HS-27A (cell line): ENCODE results near the gene LHX6.

ENCODE experiments used
- DNase-seq: peaks from one replicate; pipeline ENCODE4 v3.0.0-alpha.2; 2012; ENCODE audit warnings: low read depth, missing footprints

The LHX6 gene

DNA sequence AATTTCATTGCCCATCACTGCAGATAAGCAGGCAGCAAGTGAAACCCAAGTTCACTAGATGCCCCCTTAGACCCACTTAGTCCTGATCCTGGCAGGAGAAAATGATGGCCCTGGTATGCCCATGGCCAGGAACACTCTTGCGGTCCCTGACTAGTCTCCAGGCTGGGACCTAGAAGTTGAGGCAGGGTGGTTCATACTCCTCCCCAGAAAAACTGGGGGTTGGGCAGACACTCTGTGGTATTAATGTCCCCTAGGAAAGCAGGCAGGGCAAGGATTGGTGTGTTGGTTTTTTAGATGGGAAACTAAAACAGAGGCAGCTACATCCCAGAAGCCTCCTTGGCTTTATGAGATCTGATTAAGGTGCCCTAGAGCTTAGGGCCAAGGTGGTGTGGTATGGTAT lies 13.1 kb downstream of the LHX6 start:
- no peak for DNase-seq

DNA sequence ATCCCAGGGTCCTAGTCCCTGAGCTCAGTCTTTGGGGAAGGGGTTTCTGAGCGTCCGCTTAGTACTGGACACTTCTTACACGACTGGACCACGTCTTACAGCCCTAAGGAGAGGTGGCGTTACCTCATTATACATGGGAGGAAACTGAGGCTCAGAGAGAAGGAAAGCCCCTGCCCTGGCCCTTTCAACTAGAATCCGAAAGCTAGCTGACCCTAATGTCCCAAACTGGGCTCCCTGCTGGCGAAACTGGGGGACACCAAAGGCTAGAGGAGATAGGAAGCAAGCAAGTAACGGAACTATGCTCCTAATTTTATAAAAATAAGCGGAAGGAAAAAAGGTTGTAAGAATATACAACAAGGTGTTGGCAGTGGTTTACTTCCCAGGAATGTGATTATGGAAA lies 14.2 kb downstream of the LHX6 start:
- DNase-seq: no peak

DNA sequence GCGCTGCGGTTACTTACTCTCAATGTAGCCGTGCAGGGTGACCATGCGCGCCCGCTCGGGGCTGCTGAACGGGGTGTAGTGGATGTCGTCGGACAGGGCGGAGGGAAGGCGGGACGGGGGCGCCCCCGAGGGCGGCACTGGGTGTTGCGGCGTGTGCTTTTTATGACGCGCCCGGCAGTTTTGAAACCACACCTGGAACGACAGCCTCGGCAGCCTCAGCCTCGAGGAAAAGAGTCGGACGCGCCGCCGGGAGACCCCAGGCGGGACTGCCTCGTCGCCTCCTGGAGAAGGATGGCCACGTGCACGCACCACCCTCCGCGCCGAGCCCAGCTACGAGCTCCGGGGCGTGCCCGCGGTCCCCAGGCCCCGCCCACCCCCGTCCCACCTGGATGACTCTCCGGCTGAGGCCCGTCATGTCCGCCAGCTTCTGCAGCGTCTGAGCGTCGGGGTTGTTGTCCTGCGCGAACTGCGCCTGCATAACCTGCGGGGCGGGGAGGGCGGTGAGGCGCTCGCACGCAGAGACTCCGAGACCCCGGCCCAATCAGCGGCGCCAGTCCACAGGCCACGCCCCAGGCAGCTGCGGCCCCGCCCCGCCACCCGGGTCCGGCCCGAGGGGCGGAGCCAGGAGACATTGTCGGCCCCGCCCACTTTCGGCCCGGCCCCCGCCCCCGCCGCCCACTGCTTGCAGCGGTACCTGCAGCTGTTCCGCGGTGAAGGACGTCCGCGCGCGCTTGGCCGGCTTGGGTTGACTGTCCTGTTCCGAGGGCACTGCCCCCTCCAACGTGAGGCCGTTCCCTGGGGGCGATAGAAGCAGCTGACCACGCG lies 15.0 kb downstream of the LHX6 start:
- no peak for DNase-seq

DNA sequence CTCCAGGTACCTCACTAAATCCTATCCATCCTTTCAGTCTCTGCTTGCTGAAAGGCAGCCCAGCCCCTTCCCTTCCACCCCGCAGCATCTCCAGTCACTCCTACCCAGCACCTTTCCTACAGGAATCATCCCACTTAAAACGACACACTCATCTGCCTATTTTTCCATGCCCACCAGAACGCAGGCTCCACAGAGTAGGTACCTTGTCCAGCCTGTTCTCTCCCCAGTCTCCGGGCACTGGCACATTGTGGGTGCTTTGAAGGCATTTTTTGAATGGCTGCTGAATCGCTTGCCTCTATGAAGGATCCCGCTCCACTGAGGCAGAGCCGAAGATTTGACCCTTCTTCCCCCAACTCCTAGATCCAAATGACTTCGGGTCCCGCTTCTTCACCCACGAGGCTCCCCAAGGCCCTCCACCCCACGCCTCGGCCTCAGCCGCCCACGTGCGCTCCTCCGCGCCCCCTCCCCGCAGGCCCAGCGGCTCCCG lies 15.6 kb downstream of the LHX6 start:
- no peak for DNase-seq

DNA sequence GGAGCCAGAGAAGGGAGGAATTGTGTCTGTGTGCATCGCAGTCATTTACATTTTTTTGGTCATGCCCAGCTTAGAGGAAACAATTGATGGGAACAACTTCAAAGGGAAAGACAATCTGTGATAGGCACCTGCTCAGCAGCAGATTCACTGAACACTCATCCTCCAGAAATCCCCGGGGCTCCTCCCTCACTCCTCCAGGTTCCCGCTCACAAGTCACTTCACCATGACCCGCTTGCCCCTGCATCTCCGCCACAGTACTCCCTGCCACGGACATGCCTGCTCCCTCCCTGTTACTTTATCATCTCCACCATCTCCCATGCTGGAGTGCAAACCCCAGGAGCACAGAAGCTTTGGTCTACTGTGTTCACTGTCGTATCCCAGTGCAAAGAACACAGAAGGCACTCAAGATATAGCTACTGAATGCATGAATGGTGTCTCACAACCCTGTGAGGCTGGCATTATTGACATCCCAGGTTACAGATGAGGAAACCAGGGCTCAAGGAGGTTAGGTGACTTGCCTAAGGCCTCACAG lies 16.2 kb downstream of the LHX6 start:
- DNase-seq: no peak

DNA sequence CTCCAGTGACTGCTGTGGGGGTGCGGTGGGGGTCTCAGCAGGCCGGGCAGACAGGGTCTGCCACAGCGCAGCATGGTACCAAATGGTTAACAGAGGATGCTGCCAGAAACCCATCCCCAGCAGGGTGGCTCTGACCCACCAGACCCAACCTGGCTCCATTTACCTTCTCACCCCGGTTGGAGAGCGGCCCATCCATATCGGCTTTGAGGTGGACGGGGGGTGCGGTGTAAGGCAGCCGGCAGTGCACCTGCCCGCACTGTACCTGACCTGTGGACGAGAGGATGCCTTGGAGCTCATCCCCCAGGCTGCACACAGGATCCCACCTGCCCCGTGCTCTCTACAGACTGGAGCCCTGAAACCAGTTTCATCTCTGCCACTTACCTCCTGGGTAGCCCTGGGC lies 19.3 kb downstream of the LHX6 start:
- DNase-seq: no peak

DNA sequence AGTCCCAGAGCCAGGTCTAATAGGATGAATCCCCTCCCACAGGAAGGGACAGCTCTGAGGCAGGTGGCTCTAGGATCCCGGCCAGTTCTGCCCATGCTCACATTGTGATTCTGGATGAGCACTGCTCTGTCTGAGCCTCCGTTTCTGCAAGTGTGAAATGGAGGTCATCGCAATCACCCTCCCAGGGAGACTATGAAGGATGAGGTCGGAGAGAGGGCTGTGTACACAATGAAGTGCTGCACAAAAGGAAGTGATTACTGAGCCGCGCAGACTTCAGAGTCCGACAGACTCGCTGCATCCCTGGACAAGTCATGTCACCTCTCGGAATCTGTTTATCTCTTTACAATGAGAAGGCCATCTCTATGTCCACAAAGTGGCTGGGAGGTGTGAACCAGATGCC lies 21.7 kb downstream of the LHX6 start:
- no peak for DNase-seq

DNA sequence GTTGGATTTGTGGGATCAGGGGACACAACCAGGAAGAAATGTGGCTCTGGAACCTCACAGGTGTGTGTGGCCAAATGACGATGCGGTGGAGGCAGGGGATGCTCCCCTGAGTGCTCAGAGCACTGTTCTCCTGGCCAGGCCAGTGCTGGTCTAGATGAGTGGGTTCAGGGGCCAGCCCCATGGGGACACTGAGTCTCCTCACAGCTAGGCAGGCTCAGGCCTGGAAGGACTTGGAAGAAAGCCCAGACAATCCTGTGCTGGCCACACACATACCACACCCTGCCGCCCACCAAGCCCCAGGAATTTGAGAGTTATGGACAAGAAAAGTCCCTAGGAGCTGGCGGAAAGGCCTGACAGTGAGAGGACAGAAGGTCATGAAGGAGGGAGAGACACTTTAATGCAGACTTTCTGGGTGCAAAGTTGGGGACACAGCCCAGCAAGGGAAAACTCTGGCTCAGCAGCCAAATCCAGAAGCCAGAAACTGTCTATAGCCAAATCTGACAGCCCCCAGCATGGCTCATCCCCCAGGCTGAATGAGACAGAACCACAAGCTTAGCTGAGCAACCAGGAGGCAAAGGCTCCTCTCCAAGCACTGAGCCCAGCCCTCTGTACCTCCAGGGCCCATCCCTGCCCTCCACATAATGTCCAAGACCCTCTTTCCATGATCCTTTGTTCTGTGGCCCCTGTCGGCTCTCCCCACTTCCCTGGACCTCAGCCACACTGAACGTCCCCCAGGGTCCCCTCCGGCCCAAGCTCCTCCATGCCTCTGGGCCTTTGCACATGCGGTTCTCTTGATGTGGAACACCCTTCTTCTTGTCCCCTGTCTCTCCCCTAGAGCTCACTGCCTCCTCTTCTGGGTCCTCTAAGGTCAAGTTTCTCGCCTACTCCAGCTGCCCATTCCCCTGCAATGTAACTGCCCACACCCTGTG lies 22.4 kb downstream of the LHX6 start:
- peak; percentile 43 for DNase-seq

DNA sequence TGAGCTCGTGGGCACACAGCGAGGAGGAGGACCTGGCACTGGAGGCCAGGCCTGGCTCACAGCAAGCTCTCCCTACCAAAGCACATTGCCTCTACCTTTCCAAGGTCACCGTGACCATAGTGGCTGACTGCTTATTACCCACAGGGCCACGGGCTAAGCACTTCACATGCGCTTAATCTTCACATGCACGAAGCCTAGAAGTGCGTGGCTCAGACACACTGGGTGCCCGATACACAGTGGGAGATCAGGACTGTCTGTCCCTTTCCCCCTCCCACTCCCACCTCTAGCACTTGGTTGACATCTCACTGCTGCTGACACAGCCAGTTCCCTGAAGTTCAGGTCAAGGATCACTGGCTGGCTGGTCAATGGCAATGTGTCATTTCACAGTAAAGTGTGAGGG lies 23.6 kb downstream of the LHX6 start:
- no peak for DNase-seq

DNA sequence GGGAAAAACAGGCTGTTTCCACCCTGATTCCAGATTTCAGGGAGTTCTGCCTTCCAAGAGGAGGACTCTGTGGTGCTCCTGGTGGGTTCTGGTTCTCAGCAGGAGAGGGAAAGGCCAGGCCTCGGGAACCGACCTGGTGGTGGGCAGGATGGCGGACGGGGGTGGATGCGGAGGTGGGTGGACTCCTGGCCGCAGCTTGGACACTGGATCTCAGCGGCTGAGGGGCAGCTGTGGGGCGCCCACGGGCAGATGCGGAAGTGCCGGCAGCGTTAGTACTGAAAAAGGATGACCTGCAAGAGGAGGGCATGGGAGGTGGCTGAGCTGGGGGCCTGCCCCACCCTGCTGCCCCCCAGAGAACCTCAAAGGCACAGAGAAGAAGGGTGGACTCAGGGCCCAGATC lies 24.3 kb downstream of the LHX6 start:
- DNase-seq: no peak

DNA sequence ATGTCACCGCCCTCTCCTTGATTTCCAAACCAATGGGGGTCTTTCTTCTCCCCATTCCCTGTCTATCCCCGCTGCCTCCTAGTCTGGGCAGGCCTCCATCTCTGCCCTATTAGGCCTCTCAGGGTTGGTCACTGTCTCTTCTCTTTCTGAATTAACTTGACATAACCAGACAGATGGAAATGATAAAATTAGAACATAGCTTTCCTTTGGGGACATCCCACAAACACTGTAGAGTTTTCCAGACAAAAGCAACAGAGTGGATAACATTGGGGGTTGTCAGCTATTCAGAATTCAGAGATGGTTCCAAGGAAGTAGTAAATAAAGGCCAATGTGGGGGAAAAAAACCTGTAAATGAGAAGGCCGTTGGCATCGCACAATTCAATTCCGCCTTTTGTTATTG lies 24.7 kb downstream of the LHX6 start:
- DNase-seq: no peak

DNA sequence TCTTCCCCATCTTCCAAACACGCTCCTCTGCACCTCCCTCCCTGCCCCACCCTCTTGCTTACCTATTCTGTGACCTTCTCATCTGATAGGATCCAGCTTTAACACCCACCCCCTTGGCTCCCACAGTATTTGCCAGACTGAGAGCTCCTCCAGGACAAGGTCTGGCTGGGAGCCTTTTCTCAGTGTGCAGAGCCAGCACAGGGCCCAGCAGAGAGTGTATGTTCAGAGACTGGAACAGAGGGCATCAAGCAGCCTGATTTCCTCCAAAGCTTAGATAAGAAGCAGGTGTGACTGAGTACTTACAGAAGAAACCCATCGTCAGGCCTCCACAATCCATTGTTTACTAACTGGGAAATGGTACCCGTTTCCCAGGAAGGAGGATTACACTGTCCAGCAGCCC lies 26.6 kb downstream of the LHX6 start:
- DNase-seq: no peak

DNA sequence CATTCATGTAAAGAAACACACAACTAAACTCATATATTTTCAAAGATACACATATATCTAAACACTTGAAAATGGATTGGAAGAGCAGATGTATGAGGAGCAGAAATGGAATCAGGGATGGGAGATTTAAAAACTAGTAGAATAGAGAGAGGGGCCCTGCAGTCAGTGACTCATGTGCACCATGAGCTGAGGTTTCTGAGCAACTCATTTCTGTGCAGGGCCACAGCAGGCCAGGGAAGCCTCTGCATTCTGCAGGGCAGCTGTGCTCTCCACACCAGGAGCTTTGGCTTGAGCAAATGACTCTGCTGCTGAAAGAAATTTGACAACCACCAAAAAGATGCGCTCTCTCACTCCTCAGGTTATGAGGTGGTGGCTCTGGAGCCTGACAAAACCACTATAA lies 27.1 kb downstream of the LHX6 start:
- DNase-seq: no peak

DNA sequence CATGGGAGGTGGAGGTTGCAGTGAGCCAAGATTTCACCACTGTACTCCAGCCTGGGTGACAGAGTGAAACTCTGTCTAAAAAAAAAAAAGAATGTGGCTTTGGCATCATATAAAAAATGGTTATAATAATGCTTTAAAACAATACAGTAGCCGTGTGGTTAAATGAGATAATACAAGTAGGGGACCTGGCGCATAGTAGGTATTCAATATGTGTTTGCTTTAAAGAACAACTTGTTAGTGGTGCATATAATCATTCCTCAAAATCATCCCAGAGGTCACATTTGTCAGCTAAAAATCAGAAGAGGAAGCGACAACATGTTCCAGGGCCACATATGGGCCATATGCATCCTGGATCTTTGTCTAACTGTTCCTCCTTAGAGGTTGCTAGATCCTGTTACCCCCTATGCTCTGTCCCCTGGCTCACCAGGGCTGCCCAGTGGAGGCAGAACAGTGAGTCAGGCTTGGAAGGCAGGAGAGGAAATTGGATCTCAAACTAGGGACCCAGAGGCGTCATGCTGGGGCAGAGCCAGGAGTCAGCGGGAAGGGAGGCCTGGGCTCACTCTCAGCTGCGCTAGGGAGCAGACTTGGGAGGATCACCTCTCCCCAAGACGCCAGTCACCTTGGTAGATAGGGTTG lies 27.7 kb downstream of the LHX6 start:
- DNase-seq: no peak

DNA sequence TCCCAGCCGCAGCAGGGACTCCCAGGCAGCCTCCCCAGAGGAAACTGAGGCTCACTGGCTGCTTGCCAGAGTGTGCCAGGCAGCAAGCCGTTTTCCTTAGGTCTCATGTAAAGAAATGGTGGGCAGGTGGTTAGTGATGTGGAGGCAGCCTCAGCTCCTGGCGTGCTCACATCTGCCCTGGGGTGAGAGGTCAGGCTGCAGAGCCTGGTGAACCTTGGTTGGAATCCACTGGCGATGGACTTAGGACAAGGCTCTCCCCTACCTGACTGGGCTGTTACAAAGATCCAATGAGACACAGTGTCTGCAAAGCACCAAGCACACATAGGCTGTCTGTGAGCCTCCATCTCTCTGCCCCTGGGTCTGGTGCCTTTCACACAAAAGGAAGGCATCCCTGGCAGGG lies 30.9 kb downstream of the LHX6 start:
- no peak for DNase-seq

DNA sequence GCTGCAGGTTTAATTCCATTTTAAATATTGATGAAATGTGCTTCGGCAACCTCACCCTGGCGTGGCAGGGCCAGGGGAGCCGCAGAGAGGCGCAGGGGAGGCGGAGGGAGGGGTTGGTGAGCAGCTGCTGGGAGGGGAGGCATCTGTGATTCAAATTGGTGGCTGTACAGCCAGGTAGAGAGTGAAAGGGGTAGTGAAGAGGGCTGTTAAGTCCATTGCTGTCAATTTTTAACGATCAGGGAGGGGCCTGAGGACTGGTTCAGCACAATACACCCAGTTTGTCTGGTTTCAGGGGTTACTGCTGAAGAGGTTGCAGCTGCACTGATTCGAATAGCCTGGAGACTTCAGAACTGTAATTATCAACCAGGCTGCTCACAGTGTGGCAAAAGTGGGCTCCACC lies 31.3 kb downstream of the LHX6 start:
- DNase-seq: no peak

DNA sequence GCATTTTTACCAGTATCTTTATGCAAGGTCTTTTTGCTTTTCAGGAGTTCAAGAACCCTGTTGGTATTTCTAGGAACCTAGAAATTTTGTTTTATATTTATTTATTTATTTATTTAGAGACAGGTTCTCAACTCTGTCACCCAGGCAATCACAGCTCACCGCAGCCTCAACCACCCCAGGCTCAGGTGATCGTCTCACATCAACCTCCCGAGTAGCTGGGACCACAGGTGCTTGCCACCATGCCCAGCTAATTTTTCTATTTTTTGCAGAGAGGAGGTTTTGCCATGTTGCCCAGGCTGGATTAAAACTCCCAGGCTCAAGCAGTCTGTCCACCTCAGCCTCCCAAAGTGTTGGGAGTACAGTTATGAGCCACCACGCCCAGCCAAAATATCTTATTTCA lies 32.9 kb downstream of the LHX6 start:
- DNase-seq: no peak

DNA sequence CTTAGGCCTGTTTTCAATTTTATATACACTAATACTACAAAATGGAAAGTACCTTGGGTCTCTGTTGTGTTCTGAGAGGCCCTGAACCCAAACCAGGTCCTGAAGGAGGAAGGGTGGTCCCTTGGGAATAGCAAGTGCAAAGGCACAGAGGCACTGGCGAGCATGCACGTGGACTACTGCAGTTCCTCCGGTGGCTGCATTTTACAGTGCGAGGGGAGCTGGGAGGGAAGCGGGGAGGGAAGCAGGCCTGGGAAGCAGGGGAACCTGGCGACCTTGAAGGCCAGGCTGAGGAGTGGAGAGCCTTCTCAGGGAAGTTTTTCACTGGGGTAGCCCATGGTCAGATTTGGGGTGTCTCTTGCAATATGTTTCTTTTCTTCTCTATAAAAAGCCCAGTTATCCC lies 35.1 kb downstream of the LHX6 start:
- DNase-seq: no peak

DNA sequence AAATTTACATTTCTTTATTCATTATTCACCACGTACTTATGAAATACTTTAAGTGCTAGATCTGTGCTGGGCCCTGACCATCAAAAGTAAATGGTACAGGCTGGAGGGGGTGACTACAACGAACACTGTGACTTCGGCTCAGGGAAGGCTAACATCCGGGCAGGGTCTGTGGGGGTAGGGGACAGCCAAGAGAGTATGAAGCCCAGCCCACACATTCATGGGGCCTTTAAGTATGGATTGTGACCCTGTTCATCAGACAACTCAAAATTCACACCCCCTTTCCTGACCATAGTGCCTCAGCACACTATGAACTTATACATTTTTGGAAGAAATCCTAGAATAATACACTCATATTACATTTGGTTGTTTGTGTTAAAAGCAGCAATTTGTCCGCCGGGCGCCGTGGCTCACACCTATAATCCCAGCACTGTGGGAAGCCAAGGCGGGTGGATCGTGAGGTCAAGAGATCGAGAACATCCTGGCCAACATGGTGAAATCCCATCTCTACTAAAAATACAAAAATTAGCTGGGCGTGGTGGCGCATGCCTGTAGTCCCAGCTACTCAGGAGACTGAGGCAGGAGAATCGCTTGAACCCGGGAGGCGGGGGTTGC lies 35.7 kb downstream of the LHX6 start:
- DNase-seq: no peak

DNA sequence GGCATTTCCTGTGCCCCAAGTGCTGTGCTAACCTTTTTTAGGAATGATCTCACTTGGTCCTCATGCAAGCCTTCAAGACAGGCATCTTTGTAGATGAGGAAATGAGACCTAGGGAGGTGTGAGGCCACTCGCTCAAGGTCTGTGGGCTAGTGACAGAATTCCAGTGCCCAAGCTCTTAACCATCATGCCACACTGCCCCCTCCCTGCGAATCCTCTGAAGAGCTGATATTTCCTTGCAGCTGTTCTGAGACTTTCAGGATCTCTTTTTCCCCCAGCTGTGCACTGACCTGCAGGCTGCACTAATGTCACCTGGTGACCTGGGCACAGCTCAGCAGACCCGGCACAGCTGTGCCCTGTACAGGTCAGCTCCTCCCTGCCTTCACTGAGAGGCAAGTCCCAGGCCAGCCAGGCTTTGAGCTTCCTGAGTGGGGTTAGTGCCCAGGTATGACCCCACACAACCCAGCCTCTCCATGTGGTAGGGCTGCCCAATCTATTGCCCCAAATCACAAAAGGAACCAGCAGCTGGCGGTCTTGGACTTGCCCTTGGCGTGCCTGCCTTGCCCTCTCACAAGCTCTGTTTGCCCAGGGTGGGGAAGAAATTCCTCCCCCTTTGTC lies 36.4 kb downstream of the LHX6 start:
- DNase-seq: no peak

DNA sequence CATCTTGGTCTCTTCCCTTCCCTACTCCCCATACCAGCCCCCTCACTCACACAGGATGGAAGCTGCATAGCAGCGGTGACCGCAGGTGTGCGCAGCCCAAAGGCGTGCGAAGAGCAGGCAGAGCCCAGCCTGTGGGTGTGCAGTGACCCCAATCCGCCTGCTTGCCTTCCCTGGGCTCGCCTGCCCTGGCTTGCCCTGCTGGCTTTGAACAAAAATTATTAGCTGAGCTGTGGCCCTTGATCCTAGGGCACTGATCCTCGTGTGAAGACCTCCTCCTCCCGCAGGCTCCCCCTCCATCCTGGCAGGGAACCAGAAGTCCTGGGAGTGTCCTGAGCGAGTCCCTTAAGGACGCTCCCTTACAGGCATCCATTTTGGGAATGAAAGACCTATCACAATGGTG lies 37.2 kb downstream of the LHX6 start:
- no peak for DNase-seq
